ENCODE data around the gene PLCB1. TPM values are rescaled to one million over a fixed set of nuclear protein-coding genes. Genes with fewer than 3 reads are reported as not detected.

Gene PLCB1
- total RNA-seq, 1 experiment from 2014 or later = 6.8 TPM

DNA sequence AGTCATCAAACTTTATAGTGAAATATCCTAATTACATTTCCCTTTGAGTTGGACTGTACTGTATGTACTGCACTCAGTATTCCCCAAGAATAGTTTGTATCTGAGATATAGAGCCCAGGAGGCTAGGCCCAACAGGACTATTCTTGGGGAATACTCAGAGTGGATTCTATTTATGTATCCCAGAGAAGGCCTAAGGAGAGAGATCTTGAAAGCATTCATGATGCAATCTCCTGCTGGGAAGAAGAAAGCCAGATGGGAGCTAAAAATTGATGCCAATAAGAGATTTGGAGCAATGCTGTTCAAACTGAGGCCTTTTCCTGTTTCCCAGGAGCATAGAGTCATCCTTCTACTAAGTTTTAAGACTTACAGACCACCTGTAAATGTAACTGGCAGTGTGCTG is 484.7 kb downstream of the PLCB1 start:
- TF ChIP-seq CTCF (conservative IDR thresholded peaks at IDR 0.05; ENCODE audit: low read depth, low read length) (no peak), EZH2 (IDR thresholded peaks at IDR 0.05; ENCODE audit: borderline replicate concordance, low read depth, low read length, poor library complexity, severe bottlenecking) (no peak)
- Histone ChIP-seq H3K4me1 (ENCODE audit: insufficient read depth, low read length, poor library complexity, severe bottlenecking) (no peaks in the 10 kb centered on the region), H3K9me3 (ENCODE audit: low read depth, low read length, poor library complexity, severe bottlenecking) (no peaks in the 10 kb centered on the region), H3K36me3 (ENCODE audit: insufficient read depth, low read length, poor library complexity, severe bottlenecking) (no peaks in the 10 kb centered on the region), H3K27me3 (replicated peaks; ENCODE audit: insufficient read depth, low read depth, low read length, poor library complexity) (no peaks in the 10 kb centered on the region), H3K4me3 (ENCODE audit: low read depth, low read length, poor library complexity, severe bottlenecking) (no peak overlapping the region), H3K27ac (ENCODE audit: low read depth, low read length, poor library complexity, severe bottlenecking) (no peak overlapping the region)
- DNase-seq (ENCODE audit: low spot score) = no peak
- ChIA-PET CTCF (no interaction called here), POLR2A (ENCODE audit: low non-redundant PET) (no interaction called here)
- no TSS peak for BruUV-seq (replicated peaks)
- intact Hi-C loops (cut with micrococcal nuclease; ENCODE audit: unreplicated experiment) = no loop called here

GRCh38 chr20:8621001-8621400 is 488.9 kb downstream of the PLCB1 start:
- BruUV-seq (replicated peaks) = no TSS peak
- Histone ChIP-seq H3K36me3 (ENCODE audit: insufficient read depth, low read length, poor library complexity, severe bottlenecking) (no peaks in the 10 kb centered on the region), H3K4me1 (ENCODE audit: insufficient read depth, low read length, poor library complexity, severe bottlenecking) (no peaks in the 10 kb centered on the region), H3K27ac (ENCODE audit: low read depth, low read length, poor library complexity, severe bottlenecking) (no peak overlapping the region), H3K4me3 (ENCODE audit: low read depth, low read length, poor library complexity, severe bottlenecking) (no peak overlapping the region), H3K27me3 (replicated peaks; ENCODE audit: insufficient read depth, low read depth, low read length, poor library complexity) (peaks cover 6% of the 10 kb centered on the region), H3K9me3 (ENCODE audit: low read depth, low read length, poor library complexity, severe bottlenecking) (no peaks in the 10 kb centered on the region)
- intact Hi-C loops (cut with micrococcal nuclease; ENCODE audit: unreplicated experiment) = no loop called here
- peak; percentile 3 for DNase-seq (ENCODE audit: low spot score)
- TF ChIP-seq EZH2 (IDR thresholded peaks at IDR 0.05; ENCODE audit: borderline replicate concordance, low read depth, low read length, poor library complexity, severe bottlenecking) = no peak
- no peak for TF ChIP-seq CTCF (conservative IDR thresholded peaks at IDR 0.05; ENCODE audit: low read depth, low read length)
- ChIA-PET POLR2A (ENCODE audit: low non-redundant PET) (interaction anchor here (0.6 kb wide), 1 partner anchor 868 kb away, joined by 3 read pairs; no protein-coding TSS in a partner anchor), CTCF (no interaction called here)

GRCh38 chr20:8624046-8624445 is 492.0 kb downstream of the PLCB1 start:
- H3K4me1 ChIP-seq (ENCODE audit: insufficient read depth, low read length, poor library complexity, severe bottlenecking) = no peaks in the 10 kb centered on the region
- CTCF ChIA-PET = no interaction called here
- H3K36me3 ChIP-seq (ENCODE audit: insufficient read depth, low read length, poor library complexity, severe bottlenecking) = no peaks in the 10 kb centered on the region
- H3K4me3 ChIP-seq (ENCODE audit: low read depth, low read length, poor library complexity, severe bottlenecking) = no peak overlapping the region
- no peaks in the 10 kb centered on the region for H3K9me3 ChIP-seq (ENCODE audit: low read depth, low read length, poor library complexity, severe bottlenecking)
- DNase-seq (ENCODE audit: low spot score) = no peak
- no TSS peak for BruUV-seq (replicated peaks)
- peaks cover 6% of the 10 kb centered on the region for H3K27me3 ChIP-seq (replicated peaks; ENCODE audit: insufficient read depth, low read depth, low read length, poor library complexity)
- no peak for TF ChIP-seq CTCF (conservative IDR thresholded peaks at IDR 0.05; ENCODE audit: low read depth, low read length)
- TF ChIP-seq EZH2 (IDR thresholded peaks at IDR 0.05; ENCODE audit: borderline replicate concordance, low read depth, low read length, poor library complexity, severe bottlenecking) = no peak
- intact Hi-C loops (cut with micrococcal nuclease; ENCODE audit: unreplicated experiment) = no loop called here
- POLR2A ChIA-PET (ENCODE audit: low non-redundant PET) = no interaction called here
- H3K27ac ChIP-seq (ENCODE audit: low read depth, low read length, poor library complexity, severe bottlenecking) = no peak overlapping the region
